SW 1271 (cell line): Measurements from ENCODE around the gene SSTR4.

Experiments used
- DNase-seq, 2 experiments: peaks; one replicate each; lab custom pipeline; 2025; lab: John Stamatoyannopoulos, UW

Gene SSTR4

GRCh38 chr20:23046431-23046830 lies 11.3 kb downstream of the SSTR4 start:
- DNase-seq: no peak

- DNase-seq: no peak
These were observed 12.1 kb downstream of the SSTR4 start for GRCh38 chr20:23047001-23047737.

- DNase-seq: peak in 1 of 2 experiments; percentile 19
These were observed 12.7 kb downstream of the SSTR4 start for GRCh38 chr20:23047738-23048214.

- DNase-seq: peak in 1 of 2 experiments; percentile 41
These were observed 13.4 kb downstream of the SSTR4 start for GRCh38 chr20:23048283-23049200.

GRCh38 chr20:23049201-23050075 lies 14.3 kb downstream of the SSTR4 start, which contains the start of gene THBD:
TSS of gene THBD (minus strand) at chr20:23049672. CDS start at chr20:23049504, 168 bp downstream.
- peak; percentile 53 to 62 for DNase-seq

GRCh38 chr20:23050076-23050838 lies 15.1 kb downstream of the SSTR4 start:
- DNase-seq: peak in 1 of 2 experiments; percentile 31

GRCh38 chr20:23050847-23051627 lies 15.9 kb downstream of the SSTR4 start:
- peak in 1 of 2 experiments; percentile 35 for DNase-seq

GRCh38 chr20:23052904-23053303 lies 17.8 kb downstream of the SSTR4 start:
- no peak for DNase-seq

GRCh38 chr20:23058240-23058639 lies 23.1 kb downstream of the SSTR4 start:
- DNase-seq: no peak

- DNase-seq: no peak
These were observed 23.9 kb downstream of the SSTR4 start for GRCh38 chr20:23059001-23059400.

GRCh38 chr20:23059846-23060245 lies 24.7 kb downstream of the SSTR4 start:
- DNase-seq: no peak

GRCh38 chr20:23060629-23061028 lies 25.5 kb downstream of the SSTR4 start:
- no peak for DNase-seq

- DNase-seq: no peak
These were observed 26.1 kb downstream of the SSTR4 start for GRCh38 chr20:23061262-23061661.

GRCh38 chr20:23061734-23062561 lies 26.8 kb downstream of the SSTR4 start:
- DNase-seq: peak in 1 of 2 experiments; percentile 73

- no peak for DNase-seq
These were observed 27.5 kb downstream of the SSTR4 start for GRCh38 chr20:23062632-23063031.

- DNase-seq: no peak
These were observed 28.1 kb downstream of the SSTR4 start for GRCh38 chr20:23063168-23063567.

- DNase-seq: no peak
These were observed 28.5 kb downstream of the SSTR4 start for GRCh38 chr20:23063581-23063980.

- no peak for DNase-seq
These were observed 30.4 kb downstream of the SSTR4 start for GRCh38 chr20:23065266-23066201.
